Heart right ventricle (tissue), 16 donors: Measurements from ENCODE around the gene SCD5. TPM values are rescaled to one million over a fixed set of nuclear protein-coding genes. Genes with fewer than 3 reads are reported as not detected.

ENCODE experiments used
- ATAC-seq, 8 donors: fragments of 200-7000 bp; cut with Tn5 transposase; one replicate each; pipeline ENCODE4 v1.9.1; 2020; ENCODE audit warnings: mild to moderate bottlenecking in 8 of 8, moderate library complexity in 8 of 8, moderate number of reproducible peaks in 1 of 8
- DNase-seq, 2 donors: peaks; one replicate each; pipeline ENCODE4 v3.0.0-alpha.2; 2020
- H3K27ac ChIP-seq, 10 donors: fragments of 200-600 bp; sonication (generic) in 2 of 10; one replicate each; pipeline versions ENCODE4 v1.5.0 to v1.8.0; 2020 to 2022; ENCODE audit warnings: mild to moderate bottlenecking in 3 of 10
- H3K27me3 ChIP-seq, 7 donors: fragments of 200-600 bp; one replicate each; pipeline ENCODE4 v1.8.0; 2021 to 2022; ENCODE audit warnings: mild to moderate bottlenecking in 2 of 7
- H3K36me3 ChIP-seq, 9 donors: fragments of 200-600 bp; sonication (generic) in 1 of 9; one replicate each; pipeline versions ENCODE4 v1.5.0 to v1.8.0; 2020 to 2022; ENCODE audit warnings: mild to moderate bottlenecking in 2 of 9
- H3K4me1 ChIP-seq, 9 donors: fragments of 200-600 bp; sonication (generic) in 1 of 9; one replicate each; pipeline versions ENCODE4 v1.5.0 to v1.8.0; 2020 to 2022; ENCODE audit warnings: mild to moderate bottlenecking in 4 of 9
- H3K4me3 ChIP-seq, 10 donors: fragments of 200-600 bp; sonication (generic) in 2 of 10; one replicate each; pipeline versions ENCODE4 v1.5.0 to v1.8.0; 2020 to 2022; ENCODE audit warnings: mild to moderate bottlenecking in 7 of 10, moderate library complexity in 2 of 10
- H3K9me3 ChIP-seq, 11 donors: fragments of 200-600 bp in 10 of 11; sonication (generic) in 2 of 11; one replicate each; pipeline versions ENCODE4 v1.5.0 to v1.8.0; 2013 to 2022; ENCODE audit warnings: mild to moderate bottlenecking in 2 of 11, control low read depth in 1 of 11, moderate library complexity in 1 of 11
- WGBS, 2 donors: extraction: QIAGEN DNeasy Blood & Tissue Kit; methylation state at CpG; one replicate each; pipeline ENCODE4 v1.1.7; 2013; ENCODE audit warnings: inconsistent platforms in 1 of 2; 5-methylcytosine and 5-hydroxymethylcytosine counted together
- intact Hi-C, 10 donors: fragments of 100-400 bp; cut with DNase I; formaldehyde crosslinking; loops; one replicate each; pipeline versions ENCODE4 v1.11.1 to v1.14.2; 2022
- polyA plus RNA-seq, 2 donors: library from polyadenylated mRNA; stranded (reverse); fragments of 200-250 nt; gene quantifications; one replicate each; pipeline ENCODE4 v1.2.3, GENCODE V29; 2013
- total RNA-seq, 10 donors: library from RNA; stranded (reverse); fragmentation: NEBNext Ultra II Directional in 3 of 10; extraction: Animal tissue kit (Norgen Biotek cat#: 25700) in 3 of 10; gene quantifications; one replicate each; pipeline versions ENCODE4 v1.2.1 to v1.2.4, GENCODE V29; 2021 to 2023
- TF ChIP-seq, protein P1 (sequence below), 9 donors: fragments of 200-600 bp; sonication (generic) in 2 of 9; IDR thresholded peaks; one replicate each; pipeline versions ENCODE4 v1.5.0 to v1.8.0; 2021 to 2022; ENCODE audit warnings: antibody characterized with exemption in 9 of 9, mild to moderate bottlenecking in 5 of 9, moderate library complexity in 1 of 9
- donor health status: Arrhythmogenic right ventricular cardiomyopathy.
- donor health status: ischemic (EF 13 %, LVEDD 7.1; RV severe dilation, severe dysfunction).
- donor health status: healthy with polysubstance abuse.
- donor health status: DM: no; HTN: yes; CAD: no.
- donor health status: DM: no; HTN: no; CAD: no.
- donor health status: ischemic (EF 25% LVEDD 6.9; RV normal size, moderate dysfunction).
- donor health status: ischemic (EF 25% LVEDD 5.7; RV mildly dilated, moderate dysfunction).
- donor health status: healthy.
- donor health status: DM: yes; HTN: yes; CAD: no.
- donor health status: Ischemic cardiomyopathy.
- donor health status: ischemic (EF 35%, LVEDD 5.7; RV mildly dilated, moderate dysfunction).
- donor health status: nonischemic (EF 11% LVEDD 7.7; RV severe dilation, severe dysfunction).
- donor health status: DM: yes; HTN: yes; CAD: no.
- donor health status: PGD.
- donor health status: ischemic (EF 29% LVEDD 5.4; RV normal size, mild dysfunction).
- donor health status: nonischemic (EF 23%, LVEDD 6.1; RV moderate dilation, normal function).

SCD5 gene
- total and polyA plus RNA-seq, 12 donors = 1.7 to 6.7 (median 3.1) TPM

DNA sequence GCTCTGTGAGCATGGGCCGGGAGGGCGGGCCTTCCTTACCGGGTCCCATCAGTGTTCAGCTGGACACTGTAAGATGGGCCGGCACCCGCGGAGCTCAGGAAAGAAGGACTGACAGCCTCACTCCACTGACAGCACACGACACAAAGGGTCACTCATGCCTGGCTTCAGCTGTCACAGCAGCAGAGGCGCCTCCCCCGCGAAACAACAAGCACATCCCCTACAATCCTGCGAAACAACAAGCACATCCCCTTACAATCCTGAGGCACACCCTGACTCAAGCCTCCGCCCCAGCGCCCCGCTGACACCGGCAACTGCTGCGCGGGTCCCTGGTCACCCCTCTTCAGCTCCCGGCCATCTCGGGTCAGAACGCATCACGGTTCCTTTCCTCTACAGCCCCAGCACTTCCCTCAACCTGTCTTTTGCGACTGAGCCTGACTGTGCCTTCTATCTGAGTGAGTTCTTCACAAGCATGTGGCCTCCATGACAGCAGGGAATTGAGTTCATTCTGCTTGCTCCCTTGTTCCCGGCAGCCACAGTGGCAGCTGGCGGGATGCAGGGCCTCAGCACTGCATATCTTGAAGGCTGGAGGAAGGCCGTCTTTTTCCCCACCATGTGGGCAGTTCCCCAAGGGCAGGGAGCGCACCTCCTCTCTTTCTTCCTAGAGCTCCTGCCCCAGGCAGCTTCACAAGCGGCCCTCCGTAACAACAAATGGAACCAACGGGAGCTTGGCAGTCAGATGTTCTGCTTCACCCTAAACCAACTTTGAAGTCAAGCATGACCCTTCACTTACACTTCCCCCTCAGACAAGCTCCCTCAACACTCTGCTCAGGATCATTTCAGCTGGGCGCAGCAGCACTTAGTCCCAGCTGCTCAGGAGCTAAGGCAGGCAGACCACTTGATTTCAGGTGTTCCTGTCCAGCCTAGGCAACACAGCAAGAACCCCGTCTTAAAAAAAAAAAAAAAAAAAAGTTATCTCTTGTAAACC is 39.6 kb downstream of the SCD5 start:
- H3K4me3 ChIP-seq = peak overlapping the region in 1 of 10 donors; percentile 2
- no peak for DNase-seq
- H3K36me3 ChIP-seq = no peaks in the 10 kb centered on the region
- H3K4me1 ChIP-seq = peaks cover 0 to 12% (median 8%) of the 10 kb centered on the region in 9 donors
- peaks cover 0 to 5% (median 0%) of the 10 kb centered on the region in 7 donors for H3K27me3 ChIP-seq
- ATAC-seq = peak in 3 of 8 donors; percentile 31 to 42 (median 38)
- H3K9me3 ChIP-seq = peaks cover 0 to under 1% (median 0%) of the 10 kb centered on the region in 11 donors
- H3K27ac ChIP-seq = no peak overlapping the region
- TF ChIP-seq, protein P1, sequence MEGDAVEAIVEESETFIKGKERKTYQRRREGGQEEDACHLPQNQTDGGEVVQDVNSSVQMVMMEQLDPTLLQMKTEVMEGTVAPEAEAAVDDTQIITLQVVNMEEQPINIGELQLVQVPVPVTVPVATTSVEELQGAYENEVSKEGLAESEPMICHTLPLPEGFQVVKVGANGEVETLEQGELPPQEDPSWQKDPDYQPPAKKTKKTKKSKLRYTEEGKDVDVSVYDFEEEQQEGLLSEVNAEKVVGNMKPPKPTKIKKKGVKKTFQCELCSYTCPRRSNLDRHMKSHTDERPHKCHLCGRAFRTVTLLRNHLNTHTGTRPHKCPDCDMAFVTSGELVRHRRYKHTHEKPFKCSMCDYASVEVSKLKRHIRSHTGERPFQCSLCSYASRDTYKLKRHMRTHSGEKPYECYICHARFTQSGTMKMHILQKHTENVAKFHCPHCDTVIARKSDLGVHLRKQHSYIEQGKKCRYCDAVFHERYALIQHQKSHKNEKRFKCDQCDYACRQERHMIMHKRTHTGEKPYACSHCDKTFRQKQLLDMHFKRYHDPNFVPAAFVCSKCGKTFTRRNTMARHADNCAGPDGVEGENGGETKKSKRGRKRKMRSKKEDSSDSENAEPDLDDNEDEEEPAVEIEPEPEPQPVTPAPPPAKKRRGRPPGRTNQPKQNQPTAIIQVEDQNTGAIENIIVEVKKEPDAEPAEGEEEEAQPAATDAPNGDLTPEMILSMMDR (IDR thresholded peaks at IDR 0.05) = no peak
- WGBS, 2 donors = 51 to 53% methylated on average over 31 of the region's 31 CpGs
- intact Hi-C loops = no loop called here

DNA sequence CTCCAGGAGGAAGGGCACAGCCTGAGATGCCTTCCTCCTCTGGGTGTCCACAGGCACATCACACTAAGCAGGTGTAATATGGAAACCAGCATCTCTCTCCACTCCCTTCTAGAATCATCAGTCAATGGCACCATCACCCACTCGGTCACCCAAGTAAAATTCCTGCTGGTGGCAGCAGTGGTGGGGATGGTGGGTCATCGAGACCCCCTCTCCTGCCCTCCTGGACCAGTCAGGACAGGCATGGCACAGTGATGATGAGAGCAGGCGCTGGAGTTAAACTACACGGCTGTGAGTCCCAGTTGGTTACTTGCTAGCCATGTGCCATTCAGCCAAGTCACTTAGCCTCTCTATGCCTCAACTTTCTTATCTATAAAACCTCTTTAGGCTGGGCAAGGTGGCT is 42.5 kb downstream of the SCD5 start:
- Histone ChIP-seq H3K27me3 (peaks cover 0 to 5% (median 0%) of the 10 kb centered on the region in 7 donors), H3K9me3 (no peaks in the 10 kb centered on the region), H3K36me3 (no peaks in the 10 kb centered on the region), H3K4me3 (no peak overlapping the region), H3K4me1 (peaks cover 0 to 32% (median 14%) of the 10 kb centered on the region in 9 donors), H3K27ac (no peak overlapping the region)
- 96 to 97% methylated on average over 4 of the region's 4 CpGs for WGBS, 2 donors
- TF ChIP-seq, protein P1 (IDR thresholded peaks at IDR 0.05) = no peak
- DNase-seq = no peak
- intact Hi-C loops = no loop called here
- no peak for ATAC-seq

DNA sequence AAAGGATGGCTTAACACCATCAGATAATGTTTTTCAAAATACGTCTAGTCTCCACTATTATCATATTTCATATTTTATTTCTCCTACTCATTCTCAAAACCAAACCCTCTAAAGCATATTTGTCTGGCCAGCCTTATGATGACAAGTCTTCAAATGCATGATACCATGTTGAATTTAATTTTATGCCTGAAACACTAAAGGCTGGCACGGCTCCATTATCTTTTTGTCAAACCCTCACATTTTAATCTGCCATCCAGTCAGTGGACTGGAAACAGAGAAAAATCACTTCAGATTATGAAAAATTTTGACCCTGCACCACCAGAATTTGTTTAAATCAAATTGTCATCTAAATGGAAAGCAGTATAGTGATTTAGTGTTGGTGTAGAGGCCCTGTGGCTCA is 42.9 kb downstream of the SCD5 start:
- TF ChIP-seq, protein P1 (IDR thresholded peaks at IDR 0.05) = no peak
- Histone ChIP-seq H3K36me3 (no peaks in the 10 kb centered on the region), H3K27me3 (peaks cover 0 to 3% (median 0%) of the 10 kb centered on the region in 7 donors), H3K4me1 (peaks cover 0 to 32% (median 14%) of the 10 kb centered on the region in 9 donors), H3K9me3 (no peaks in the 10 kb centered on the region), H3K4me3 (no peak overlapping the region), H3K27ac (no peak overlapping the region)
- ATAC-seq = no peak
- 95 to 100% methylated on average over 2 of the region's 2 CpGs for WGBS, 2 donors
- no peak for DNase-seq
- intact Hi-C loops = no loop called here

DNA sequence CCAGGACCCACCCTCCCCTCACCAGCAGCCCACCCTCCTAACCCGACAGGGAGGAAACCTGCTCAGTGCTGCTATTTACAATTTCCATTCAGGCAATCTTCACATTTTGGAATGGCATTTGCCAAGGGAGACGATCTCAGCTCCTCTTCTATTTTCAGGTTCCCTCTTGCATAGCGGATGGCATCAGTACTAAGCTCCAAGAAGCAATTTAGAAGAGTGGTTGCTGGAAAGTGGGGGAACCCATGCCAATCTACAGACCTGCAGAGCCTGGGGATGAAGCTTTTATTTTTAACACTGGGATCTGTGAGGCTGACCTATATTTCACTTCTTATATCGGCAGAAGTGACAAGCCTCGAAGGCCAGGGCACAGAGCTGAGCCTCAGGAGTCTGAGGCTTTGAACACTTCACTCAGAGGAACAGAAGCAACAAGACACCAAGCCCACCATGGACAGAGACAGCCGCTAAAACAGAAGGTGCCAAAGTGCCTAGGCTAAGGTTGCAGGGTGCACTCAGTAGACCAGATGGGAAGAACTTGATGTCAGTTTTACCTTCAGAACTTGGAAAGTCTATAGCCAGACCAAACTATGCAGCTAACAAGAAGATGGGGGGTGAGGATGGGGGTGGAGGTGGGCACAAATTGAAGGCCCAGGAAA is 44.0 kb downstream of the SCD5 start:
- H3K27ac ChIP-seq = peak overlapping the region; percentile 23 to 78 (median 55)
- no peaks in the 10 kb centered on the region for H3K9me3 ChIP-seq
- H3K36me3 ChIP-seq = no peaks in the 10 kb centered on the region
- WGBS, 2 donors = 54 to 61% methylated on average over 6 of the region's 6 CpGs
- TF ChIP-seq, protein P1 (IDR thresholded peaks at IDR 0.05) = no peak
- no peak for DNase-seq
- no peaks in the 10 kb centered on the region for H3K27me3 ChIP-seq
- H3K4me3 ChIP-seq = no peak overlapping the region
- H3K4me1 ChIP-seq = peaks cover 0 to 32% (median 14%) of the 10 kb centered on the region in 9 donors
- no peak for ATAC-seq
- intact Hi-C loops = no loop called here
